EH (cell line): ENCODE measurements around the gene MSRB3.
"Not testable (repeated sequence)": the region's sequence is repeated elsewhere in the genome, so short reads cannot be mapped to it uniquely, and the experiment has no call there.

ENCODE experiments used
- DNase-seq: peaks from one replicate; pipeline ENCODE4 v3.0.0-alpha.2; 2015; ENCODE audit warnings: low read depth

Gene MSRB3

GRCh38 chr12:65458718-65459117, 180.2 kb downstream of the MSRB3 start:
- no peak for DNase-seq

- no peak for DNase-seq
Observed at GRCh38 chr12:65459545-65459944, 181.1 kb downstream of the MSRB3 start.

- no peak for DNase-seq
Observed at GRCh38 chr12:65460063-65460462, 181.6 kb downstream of the MSRB3 start.

GRCh38 chr12:65461017-65461416, 182.5 kb downstream of the MSRB3 start:
- no peak for DNase-seq

- no peak for DNase-seq
Observed at GRCh38 chr12:65462484-65462883, 184.0 kb downstream of the MSRB3 start.

- DNase-seq, result no peak
Observed at GRCh38 chr12:65463082-65463481, 184.6 kb downstream of the MSRB3 start.

- DNase-seq, result no peak
Observed at GRCh38 chr12:65463611-65464010, 185.1 kb downstream of the MSRB3 start.

GRCh38 chr12:65464930-65465329, 186.4 kb downstream of the MSRB3 start:
- peak; percentile 94 for DNase-seq

- DNase-seq, result no peak
Observed at GRCh38 chr12:65465766-65466547, 187.5 kb downstream of the MSRB3 start.

GRCh38 chr12:65466911-65467310, 188.4 kb downstream of the MSRB3 start:
- no peak for DNase-seq

- peak; percentile 37 for DNase-seq
Observed at GRCh38 chr12:65470256-65470655, 191.8 kb downstream of the MSRB3 start.

- no peak for DNase-seq
Observed at GRCh38 chr12:65472079-65472478, 193.6 kb downstream of the MSRB3 start.

- no peak for DNase-seq
Observed at GRCh38 chr12:65474831-65475230, 196.3 kb downstream of the MSRB3 start.

- DNase-seq, result no peak
Observed at GRCh38 chr12:65477721-65478120, 199.2 kb downstream of the MSRB3 start.

GRCh38 chr12:65483891-65484516, 205.5 kb downstream of the MSRB3 start:
- DNase-seq, result not testable (repeated sequence)

GRCh38 chr12:65488197-65488596, 209.7 kb downstream of the MSRB3 start:
- no peak for DNase-seq

- peak; percentile 32 for DNase-seq
Observed at GRCh38 chr12:65490250-65490649, 211.8 kb downstream of the MSRB3 start.

- DNase-seq, result no peak
Observed at GRCh38 chr12:65492998-65493912, 214.8 kb downstream of the MSRB3 start.

- DNase-seq, result no peak
Observed at GRCh38 chr12:65493913-65494245, 215.4 kb downstream of the MSRB3 start.

- no peak for DNase-seq
Observed at GRCh38 chr12:65494537-65494936, 216.1 kb downstream of the MSRB3 start.

- peak; percentile 90 for DNase-seq
Observed at GRCh38 chr12:65495233-65495632, 216.8 kb downstream of the MSRB3 start.

GRCh38 chr12:65496617-65497016, 218.1 kb downstream of the MSRB3 start:
- DNase-seq, result no peak

GRCh38 chr12:65497660-65498059, 219.2 kb downstream of the MSRB3 start:
- DNase-seq, result no peak
